Panc1 (cell line): ENCODE results near the gene ATP6V0B. TPM values are rescaled to one million over a fixed set of nuclear protein-coding genes. Genes with fewer than 3 reads are reported as not detected.

Source experiments
- ATAC-seq: fragments of 200-7000 bp; cut with Tn5 transposase; 2 replicates; pipeline ENCODE4 v1.9.1; 2020; ENCODE audit warnings: mild to moderate bottlenecking, moderate library complexity
- BruUV-seq: library from RNA; stranded (reverse); fragments of 400-500 nt; replicated peaks from 2 replicates; lab custom pipeline; 2021; lab: Mats Ljungman, UMichigan
- CTCF ChIA-PET: fragments of 300-600 bp; sonication (Branson Sonifier 250); formaldehyde crosslinking; loops from one replicate; lab custom pipeline; 2022; ENCODE audit warnings: antibody characterized with exemption; lab: Charles Lee
- POLR2A ChIA-PET: fragments of 300-600 bp; sonication (Branson Sonifier 250); formaldehyde crosslinking; loops from one replicate; lab custom pipeline; 2022; ENCODE audit warnings: antibody characterized with exemption; lab: Charles Lee
- DNase-seq: peaks from one replicate; pipeline ENCODE4 v3.0.0-alpha.2; 2010; ENCODE audit warnings: low read depth, low spot score
- H3K27ac ChIP-seq: 2 replicates; pipeline ENCODE4 v1.5.1; 2011; ENCODE audit warnings: mild to moderate bottlenecking, low read length, inconsistent platforms
- H3K27me3 ChIP-seq: fragments of 200-500 bp; sonication (Bioruptor generic); 2 replicates; pipeline ENCODE4 v1.6.0; 2014; ENCODE audit warnings: low read length, inconsistent platforms; ENCODE audit not compliant: control insufficient read depth, insufficient read depth
- H3K36me3 ChIP-seq: fragments of 200-500 bp; sonication (Bioruptor generic); 2 replicates; pipeline ENCODE4 v1.5.1; 2014; ENCODE audit warnings: inconsistent platforms, mild to moderate bottlenecking, low read length, moderate library complexity; ENCODE audit not compliant: control insufficient read depth, insufficient read depth
- H3K4me1 ChIP-seq: 2 replicates; pipeline ENCODE4 v1.5.1; 2011; ENCODE audit warnings: inconsistent platforms, mild to moderate bottlenecking, low read length, moderate library complexity; ENCODE audit not compliant: control insufficient read depth, insufficient read depth
- H3K4me3 ChIP-seq, 2 experiments: 2 replicates each; pipeline ENCODE4 v1.5.1; 2011 to 2012; ENCODE audit warnings: low read depth in 2 of 2, low read length in 2 of 2, mild to moderate bottlenecking in 2 of 2, inconsistent platforms in 1 of 2, moderate library complexity in 1 of 2
- H3K9me3 ChIP-seq: fragments of 200-500 bp; sonication (Bioruptor generic); 2 replicates; pipeline ENCODE4 v1.5.1; 2014; ENCODE audit warnings: low read depth, mild to moderate bottlenecking, inconsistent platforms, low read length, moderate library complexity; ENCODE audit not compliant: control insufficient read depth, insufficient read depth
- POLR2AphosphoS5 ChIP-seq: IDR thresholded peaks from 2 replicates; pipeline ENCODE4 v1.6.1; 2012; ENCODE audit warnings: mild to moderate bottlenecking, low read depth, low read length, moderate library complexity
- REST ChIP-seq, 2 experiments: IDR thresholded peaks; 2 replicates each; pipeline ENCODE4 v1.6.1; 2011 to 2012; ENCODE audit warnings: low read depth in 2 of 2, control low read depth in 1 of 2, low read length in 1 of 2, mild to moderate bottlenecking in 1 of 2, moderate library complexity in 1 of 2; ENCODE audit not compliant: insufficient read depth in 1 of 2
- SIN3A ChIP-seq: IDR thresholded peaks from 2 replicates; pipeline ENCODE4 v1.6.1; 2012; ENCODE audit warnings: low read depth, mild to moderate bottlenecking, low read length, moderate library complexity, borderline replicate concordance; ENCODE audit not compliant: insufficient read depth
- TCF7L2 ChIP-seq: IDR thresholded peaks from 2 replicates; pipeline ENCODE4 v1.6.1; 2011; ENCODE audit warnings: mild to moderate bottlenecking, low read depth, low read length, inconsistent platforms
- in situ Hi-C: cut with HindIII; loops from 2 replicates; pipeline ENCODE4 v1.10.0; 2016; ENCODE audit warnings: low sequenced_read_pairs, low pct_unique_long_range_greater_than_20kb
- intact Hi-C: fragments of 100-400 bp; cut with micrococcal nuclease; formaldehyde crosslinking; loops from one replicate; pipeline ENCODE4 v1.10.0; 2022; ENCODE audit not compliant: unreplicated experiment
- total RNA-seq: library from RNA; stranded (reverse); gene quantifications from one replicate; pipeline ENCODE4 v1.2.1, GENCODE V29; 2021; ENCODE audit not compliant: unreplicated experiment
- TF ChIP-seq, protein P1 (sequence below): fragments of 450-650 bp; IDR thresholded peaks from 2 replicates; pipeline ENCODE4 v1.5.1; 2017; ENCODE audit warnings: mild to moderate bottlenecking

The ATP6V0B gene
- total RNA-seq, 1 experiment from 2014 or later = 134 TPM

DNA sequence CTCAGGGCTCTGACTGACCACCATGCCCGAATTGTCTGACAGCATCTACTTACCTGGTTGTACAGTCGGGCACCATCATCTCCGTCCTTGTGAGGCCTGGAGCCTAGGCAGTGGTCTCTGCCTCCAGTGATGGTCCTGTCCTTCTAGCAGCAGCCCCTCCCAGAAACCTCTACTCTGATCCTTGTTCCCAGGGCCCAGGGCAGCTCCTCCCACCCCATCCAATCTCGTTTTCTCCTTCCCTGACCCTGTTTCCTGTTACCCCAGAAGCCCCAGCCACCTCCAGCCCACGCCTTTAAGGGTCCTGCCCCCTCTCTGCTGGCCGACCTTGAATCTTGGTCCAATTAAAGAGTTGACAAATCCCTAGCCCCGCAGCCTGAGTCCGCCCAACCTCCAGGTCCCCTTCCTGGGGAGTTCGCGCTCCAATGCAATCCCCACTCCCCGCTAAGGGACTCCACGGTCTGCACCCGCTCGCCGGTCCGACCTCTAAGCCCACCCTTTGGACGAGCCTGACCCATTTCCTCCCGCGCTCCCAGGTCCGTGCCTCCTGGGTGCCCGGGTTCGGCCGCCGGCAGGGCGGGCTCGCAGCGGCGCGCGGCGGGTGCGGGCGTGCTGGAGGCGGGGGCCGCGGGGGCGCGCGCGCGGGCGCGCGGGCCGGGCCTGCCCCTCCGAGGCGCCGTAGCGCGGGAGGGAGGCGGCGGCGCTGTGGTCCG, 3.9 kb downstream of the ATP6V0B start, which contains the start of gene B4GALT2:
Gene B4GALT2, plus strand, starts transcription at position 660 of the 710 bp plus-strand sequence. CDS start 1,951 bp downstream, outside the sequence.
- CTCF ChIA-PET = no interaction called here
- ATAC-seq = peak; percentile 49
- H3K9me3 ChIP-seq = no peaks in the 10 kb centered on the region
- peaks cover 4% of the 10 kb centered on the region; the same call in 1 of the 2 replicates for H3K36me3 ChIP-seq
- H3K27ac ChIP-seq = peak within 1 kb of the TSS; percentile 89
- POLR2A ChIA-PET = no interaction called here
- intact Hi-C loops = no loop called here
- BruUV-seq = no TSS peak
- in situ Hi-C loops = no loop called here
- no peak for DNase-seq
- H3K4me1 ChIP-seq = peaks cover 40% of the 10 kb centered on the region
- H3K4me3 ChIP-seq = peak within 1 kb of the TSS; percentile 63 to 75
- TF ChIP-seq TCF7L2 (no peak), POLR2AphosphoS5 (peak; percentile 38; the same call in 1 of the 2 replicates), SIN3A (0 out of 2 replicates have a peak, but pooled peaks have one; percentile 29)
- H3K27me3 ChIP-seq = no peaks in the 10 kb centered on the region

GRCh38 chr1:43979261-43979527, 4.4 kb downstream of the ATP6V0B start:
- Histone ChIP-seq H3K36me3 (peaks cover 4% of the 10 kb centered on the region; the same call in 1 of the 2 replicates), H3K4me1 (peaks cover 35% of the 10 kb centered on the region), H3K27ac (no peak overlapping the region), H3K4me3 (peak overlapping the region; percentile 63 to 75), H3K9me3 (no peaks in the 10 kb centered on the region), H3K27me3 (no peaks in the 10 kb centered on the region)
- ChIA-PET POLR2A (no interaction called here), CTCF (no interaction called here)
- BruUV-seq = no TSS peak
- intact Hi-C loops (no loop called here), in situ Hi-C loops (no loop called here)
- DNase-seq = no peak
- TF ChIP-seq TCF7L2 (no peak), POLR2AphosphoS5 (no peak), SIN3A (no peak), REST (IDR thresholded peaks at IDR 0.05; ENCODE audit: insufficient read depth in 1 of 2, low read depth in 2 of 2, low read length in 1 of 2) (no peak)
- TF ChIP-seq, protein P1, sequence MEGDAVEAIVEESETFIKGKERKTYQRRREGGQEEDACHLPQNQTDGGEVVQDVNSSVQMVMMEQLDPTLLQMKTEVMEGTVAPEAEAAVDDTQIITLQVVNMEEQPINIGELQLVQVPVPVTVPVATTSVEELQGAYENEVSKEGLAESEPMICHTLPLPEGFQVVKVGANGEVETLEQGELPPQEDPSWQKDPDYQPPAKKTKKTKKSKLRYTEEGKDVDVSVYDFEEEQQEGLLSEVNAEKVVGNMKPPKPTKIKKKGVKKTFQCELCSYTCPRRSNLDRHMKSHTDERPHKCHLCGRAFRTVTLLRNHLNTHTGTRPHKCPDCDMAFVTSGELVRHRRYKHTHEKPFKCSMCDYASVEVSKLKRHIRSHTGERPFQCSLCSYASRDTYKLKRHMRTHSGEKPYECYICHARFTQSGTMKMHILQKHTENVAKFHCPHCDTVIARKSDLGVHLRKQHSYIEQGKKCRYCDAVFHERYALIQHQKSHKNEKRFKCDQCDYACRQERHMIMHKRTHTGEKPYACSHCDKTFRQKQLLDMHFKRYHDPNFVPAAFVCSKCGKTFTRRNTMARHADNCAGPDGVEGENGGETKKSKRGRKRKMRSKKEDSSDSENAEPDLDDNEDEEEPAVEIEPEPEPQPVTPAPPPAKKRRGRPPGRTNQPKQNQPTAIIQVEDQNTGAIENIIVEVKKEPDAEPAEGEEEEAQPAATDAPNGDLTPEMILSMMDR = no peak
- ATAC-seq = peak; percentile 8
